GM19328 (cell line): ENCODE data around the gene STX16.

Experiments used
- ATAC-seq: cut with Tn5 transposase; IDR thresholded peaks from one replicate; pipeline ENCODE4 v1.9.1; 2021; ENCODE audit warnings: mild to moderate bottlenecking, moderate library complexity; ENCODE audit not compliant: unreplicated experiment

Gene STX16

GRCh38 chr20:58708246-58708931 lies 57.3 kb downstream of the STX16 start:
- ATAC-seq, result no peak

GRCh38 chr20:58709013-58709702 lies 58.1 kb downstream of the STX16 start:
- ATAC-seq, result no peak

GRCh38 chr20:58709703-58710039 lies 58.6 kb downstream of the STX16 start:
- no peak for ATAC-seq

GRCh38 chr20:58710481-58711265 lies 59.6 kb downstream of the STX16 start:
- ATAC-seq, result no peak

GRCh38 chr20:58711266-58712051 lies 60.4 kb downstream of the STX16 start:
- ATAC-seq, result no peak

DNA sequence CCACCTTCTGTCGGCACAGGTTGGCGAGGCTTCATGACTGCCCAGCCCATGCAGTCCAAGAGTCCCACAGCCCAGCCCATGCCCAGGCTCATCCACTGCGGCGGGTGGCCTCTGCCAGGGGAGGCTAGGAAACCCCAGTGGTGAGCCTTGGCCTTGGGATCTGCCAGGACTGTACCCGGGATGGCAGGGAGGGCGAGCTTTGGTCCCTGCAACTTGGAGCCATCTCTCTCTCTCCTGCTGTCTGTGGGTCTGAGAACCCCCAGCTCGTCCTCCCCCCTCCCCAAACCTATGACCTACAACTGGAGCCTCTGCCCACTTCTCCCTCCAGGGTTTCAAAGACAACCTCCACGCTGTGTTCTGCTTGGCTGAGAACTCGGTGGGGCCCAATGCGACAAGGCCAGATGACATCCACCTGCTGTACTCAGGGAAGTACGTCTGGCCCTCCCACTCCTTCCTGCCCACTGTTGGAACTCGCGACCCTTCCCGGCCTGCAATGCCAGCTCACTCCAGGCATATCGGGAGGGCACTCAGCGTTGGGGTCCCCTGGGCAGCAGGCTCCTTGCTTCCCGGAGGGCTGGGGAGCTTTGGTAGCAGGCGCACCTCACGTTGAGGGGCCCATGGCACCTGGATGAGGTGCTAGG lies 61.2 kb downstream of the STX16 start:
- ATAC-seq, result no peak

- no peak for ATAC-seq
These were observed 62.0 kb downstream of the STX16 start for GRCh38 chr20:58712806-58713731.

GRCh38 chr20:58713801-58714339 lies 62.8 kb downstream of the STX16 start:
- no peak for ATAC-seq

DNA sequence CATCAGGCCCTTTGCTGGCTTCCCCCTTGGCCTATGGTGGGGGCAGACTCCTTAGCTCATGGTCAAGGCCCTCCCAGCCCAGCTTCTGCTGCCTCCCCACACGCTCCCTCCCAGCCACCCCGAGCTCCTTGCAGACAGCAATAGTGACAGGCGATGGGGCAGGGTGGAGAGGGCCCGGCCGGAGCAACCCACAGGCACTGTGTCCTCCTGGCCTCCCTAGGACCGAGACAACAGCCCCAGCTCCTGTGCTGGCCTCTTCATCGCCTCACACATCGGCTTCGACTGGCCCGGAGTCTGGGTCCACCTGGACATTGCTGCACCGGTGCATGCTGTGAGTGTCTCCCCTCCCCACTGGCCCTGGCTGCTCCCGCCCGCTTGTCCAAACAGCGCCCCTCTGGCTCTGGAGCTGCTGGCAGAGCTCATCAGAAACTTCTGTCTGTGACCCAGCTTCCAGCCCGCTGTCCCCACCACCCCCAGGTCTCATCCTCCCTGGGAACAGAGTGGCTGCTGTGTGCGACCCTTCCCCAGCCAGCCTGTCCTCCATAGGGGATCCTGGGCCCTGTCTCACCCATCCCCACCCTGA lies 63.3 kb downstream of the STX16 start:
- ATAC-seq, result no peak

DNA sequence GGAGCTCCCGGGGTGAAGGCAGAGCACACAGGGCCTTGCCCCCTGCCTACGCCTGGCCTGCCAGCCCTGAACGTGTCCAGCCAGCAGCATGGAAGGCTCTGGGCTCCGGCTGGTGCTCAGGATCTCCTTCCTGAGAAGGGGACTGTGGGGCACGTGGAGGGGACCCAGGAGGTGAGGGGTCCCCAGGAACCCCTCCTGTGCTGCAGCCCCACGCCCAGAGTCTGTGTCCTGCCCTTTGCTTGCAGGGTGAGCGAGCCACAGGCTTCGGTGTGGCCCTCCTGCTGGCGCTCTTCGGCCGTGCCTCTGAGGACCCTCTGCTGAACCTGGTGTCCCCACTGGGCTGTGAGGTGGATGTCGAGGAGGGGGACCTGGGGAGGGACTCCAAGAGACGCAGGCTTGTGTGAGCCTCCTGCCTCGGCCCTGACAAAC lies 63.9 kb downstream of the STX16 start:
- ATAC-seq, result no peak

- no peak for ATAC-seq
These were observed 64.3 kb downstream of the STX16 start for GRCh38 chr20:58715391-58715800.

- ATAC-seq, result no peak
These were observed 64.9 kb downstream of the STX16 start for GRCh38 chr20:58715801-58716475.

DNA sequence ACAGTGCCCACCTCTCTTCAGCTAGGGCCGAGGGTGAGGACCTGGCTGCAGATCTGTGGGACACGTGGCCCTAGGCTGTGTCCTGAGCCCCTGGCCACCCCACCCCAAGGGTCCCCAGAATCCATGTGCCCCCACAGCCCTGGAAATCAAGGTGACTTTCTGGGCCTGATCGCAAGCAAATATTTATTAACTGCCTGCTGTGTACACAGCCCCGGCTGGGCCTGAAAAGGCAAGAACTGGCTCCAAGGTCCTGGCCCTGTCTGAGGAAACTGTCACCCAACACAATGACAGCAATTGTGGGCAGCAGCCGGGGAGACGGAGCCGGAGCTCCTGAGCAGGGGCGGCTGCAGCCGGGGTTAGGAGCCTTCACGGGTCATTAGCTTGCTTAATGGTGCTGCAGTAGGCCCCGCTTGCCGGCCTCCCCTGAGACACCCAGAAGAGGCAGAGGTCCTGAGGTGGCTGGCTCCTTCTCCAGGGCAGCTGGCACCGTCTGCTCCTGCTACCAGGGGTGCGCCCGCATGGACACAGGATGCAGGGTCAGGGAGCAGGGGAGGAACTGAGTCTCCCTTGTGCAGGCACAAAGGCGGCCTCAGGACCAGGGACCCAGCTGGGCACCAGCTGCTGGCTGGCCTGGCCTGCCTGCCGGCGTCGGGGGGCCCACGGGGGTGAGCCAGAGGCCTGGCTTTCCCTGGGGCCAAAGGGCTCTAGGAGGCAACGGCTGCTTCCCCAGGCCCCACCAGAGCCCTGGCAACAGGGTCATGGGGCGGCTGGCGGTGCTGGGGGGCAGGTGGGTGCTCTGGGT lies 65.6 kb downstream of the STX16 start:
- ATAC-seq, result no peak

DNA sequence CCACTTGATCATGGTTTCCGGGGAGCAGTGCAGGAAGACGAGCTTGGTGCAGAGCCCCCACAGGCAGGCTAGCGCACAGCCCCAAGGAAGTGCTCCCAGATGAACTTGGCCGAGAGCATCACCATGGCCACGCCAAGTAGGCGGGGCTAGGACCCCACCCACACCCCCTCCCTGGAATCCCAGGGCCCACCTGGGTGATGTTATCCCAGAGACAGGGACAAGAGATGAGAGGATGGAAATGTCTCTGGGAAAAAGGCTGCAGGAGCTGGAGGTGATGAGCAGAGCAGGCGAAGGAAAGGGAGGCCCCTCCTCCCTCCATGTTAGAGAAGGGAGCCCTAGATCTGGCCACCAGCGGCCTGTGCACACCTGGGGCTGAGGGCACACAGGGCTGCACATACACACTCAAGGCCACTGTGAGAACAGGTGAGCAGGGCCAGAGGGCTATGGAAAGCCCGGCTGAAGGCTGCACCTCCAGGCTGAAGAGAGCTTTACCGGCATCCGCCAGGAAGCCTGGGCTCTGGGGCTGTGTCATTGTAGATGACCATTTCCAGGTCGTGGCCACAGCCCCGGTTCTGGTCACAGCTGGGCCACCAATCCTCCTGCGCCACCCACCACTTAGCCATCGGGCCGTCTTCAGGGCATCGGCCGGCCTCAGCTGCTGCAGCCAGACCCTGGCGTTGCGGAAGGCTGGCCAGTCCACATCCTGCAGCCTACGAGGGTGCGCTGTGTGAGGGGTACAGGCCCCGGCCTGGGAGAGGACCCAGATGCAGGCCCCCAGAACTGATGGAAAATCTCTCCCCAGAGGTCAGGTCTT lies 66.4 kb downstream of the STX16 start:
- no peak for ATAC-seq

GRCh38 chr20:58718121-58718563 lies 67.1 kb downstream of the STX16 start:
- no peak for ATAC-seq

DNA sequence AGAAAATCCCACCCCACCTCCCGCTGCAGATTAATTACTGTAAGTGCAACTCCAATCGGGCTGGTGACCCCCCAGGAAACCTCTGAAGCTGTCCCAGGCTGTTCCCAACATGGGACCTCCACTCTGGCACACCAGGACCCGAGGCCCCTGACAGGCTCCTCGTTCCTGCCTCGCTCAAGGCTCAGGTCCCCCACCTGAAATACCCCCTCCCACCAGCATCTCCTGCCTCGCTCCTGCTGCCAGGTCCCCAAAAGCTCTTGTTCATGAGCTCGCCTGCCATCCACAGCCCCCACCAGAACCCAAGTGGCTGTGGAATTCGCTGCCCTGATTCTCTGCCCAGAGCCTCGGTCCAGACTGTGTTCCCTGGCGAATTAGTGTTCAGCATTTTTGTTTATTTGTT lies 67.6 kb downstream of the STX16 start:
- no peak for ATAC-seq

DNA sequence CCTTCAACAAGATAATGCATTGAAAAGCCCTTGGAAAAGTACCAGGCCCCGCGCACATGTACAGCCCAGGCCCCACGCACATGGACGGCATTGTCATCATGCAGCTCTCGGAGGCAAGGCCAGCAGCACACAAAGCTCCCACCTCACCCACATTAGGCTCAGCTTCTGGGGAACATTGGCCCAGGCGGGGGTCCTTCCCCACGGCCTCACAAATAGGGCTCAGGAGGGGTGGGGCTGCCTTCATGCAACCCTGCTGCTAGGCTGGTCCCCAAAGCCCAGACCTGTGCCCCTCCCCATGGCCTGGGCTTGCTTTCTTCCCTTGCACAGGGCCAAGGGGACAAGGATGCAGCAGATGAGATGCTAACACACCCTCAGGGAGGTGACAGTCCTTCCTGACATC lies 68.2 kb downstream of the STX16 start:
- no peak for ATAC-seq
